ENCODE data around the gene PLEKHA7.

Gene PLEKHA7

GRCh38 chr11:16899708-16900303, 114.4 kb downstream of the PLEKHA7 start:
- no peak overlapping the region for H3K27ac ChIP-seq
- peaks cover 0 to 8% (median 4%) of the 10 kb centered on the region in 4 donors for H3K4me1 ChIP-seq
- no peak for DNase-seq
- intact Hi-C loops (cut with DNase I; ENCODE audit: low total_unique reads): no loop called here
- no peaks in the 10 kb centered on the region for H3K9me3 ChIP-seq
- no peaks in the 10 kb centered on the region for H3K27me3 ChIP-seq
- no peaks in the 10 kb centered on the region for H3K36me3 ChIP-seq
- TF ChIP-seq, protein P1, sequence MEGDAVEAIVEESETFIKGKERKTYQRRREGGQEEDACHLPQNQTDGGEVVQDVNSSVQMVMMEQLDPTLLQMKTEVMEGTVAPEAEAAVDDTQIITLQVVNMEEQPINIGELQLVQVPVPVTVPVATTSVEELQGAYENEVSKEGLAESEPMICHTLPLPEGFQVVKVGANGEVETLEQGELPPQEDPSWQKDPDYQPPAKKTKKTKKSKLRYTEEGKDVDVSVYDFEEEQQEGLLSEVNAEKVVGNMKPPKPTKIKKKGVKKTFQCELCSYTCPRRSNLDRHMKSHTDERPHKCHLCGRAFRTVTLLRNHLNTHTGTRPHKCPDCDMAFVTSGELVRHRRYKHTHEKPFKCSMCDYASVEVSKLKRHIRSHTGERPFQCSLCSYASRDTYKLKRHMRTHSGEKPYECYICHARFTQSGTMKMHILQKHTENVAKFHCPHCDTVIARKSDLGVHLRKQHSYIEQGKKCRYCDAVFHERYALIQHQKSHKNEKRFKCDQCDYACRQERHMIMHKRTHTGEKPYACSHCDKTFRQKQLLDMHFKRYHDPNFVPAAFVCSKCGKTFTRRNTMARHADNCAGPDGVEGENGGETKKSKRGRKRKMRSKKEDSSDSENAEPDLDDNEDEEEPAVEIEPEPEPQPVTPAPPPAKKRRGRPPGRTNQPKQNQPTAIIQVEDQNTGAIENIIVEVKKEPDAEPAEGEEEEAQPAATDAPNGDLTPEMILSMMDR (IDR thresholded peaks at IDR 0.05): no peak
- H3K4me3 ChIP-seq: no peak overlapping the region

DNA sequence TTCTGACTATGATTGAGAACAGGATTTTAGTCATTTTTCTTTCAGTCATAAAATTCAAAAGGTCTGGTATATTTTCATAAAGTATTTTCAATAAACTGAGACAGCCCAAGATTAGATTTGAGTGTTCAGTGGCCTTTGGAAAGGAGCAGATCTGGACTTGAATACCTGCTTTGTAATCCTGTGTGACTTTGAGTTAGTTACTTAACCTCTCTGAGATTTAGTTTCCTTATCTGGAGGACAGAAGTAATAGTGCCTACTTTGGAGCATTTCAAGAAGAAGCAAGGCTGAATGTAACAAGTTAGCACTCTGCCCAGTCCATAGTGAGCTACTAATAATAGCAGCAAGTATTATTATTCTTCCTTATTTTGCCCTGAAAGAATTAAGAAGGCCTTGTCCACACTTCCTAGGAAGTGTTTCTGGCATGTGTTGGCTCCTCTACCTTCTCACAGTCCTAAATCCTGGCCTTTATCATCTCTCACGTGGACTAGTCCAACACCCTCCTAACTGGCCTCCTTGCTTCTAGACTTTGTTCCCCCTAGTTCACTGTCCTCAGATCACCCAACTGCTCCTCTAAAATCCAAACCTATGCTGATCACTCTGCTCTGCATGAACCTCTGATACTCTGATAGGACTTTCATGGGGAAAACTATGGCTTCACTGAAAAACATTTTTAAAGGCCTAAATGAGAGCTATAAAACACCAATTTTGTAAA, 115.8 kb downstream of the PLEKHA7 start:
- no peaks in the 10 kb centered on the region for H3K27me3 ChIP-seq
- H3K4me1 ChIP-seq: peaks cover 0 to 8% (median 4%) of the 10 kb centered on the region in 4 donors
- H3K27ac ChIP-seq: no peak overlapping the region
- no peaks in the 10 kb centered on the region for H3K9me3 ChIP-seq
- intact Hi-C loops (cut with DNase I; ENCODE audit: low total_unique reads): no loop called here
- TF ChIP-seq, protein P1 (IDR thresholded peaks at IDR 0.05): no peak
- no peak overlapping the region for H3K4me3 ChIP-seq
- no peak for DNase-seq
- H3K36me3 ChIP-seq: no peaks in the 10 kb centered on the region

DNA sequence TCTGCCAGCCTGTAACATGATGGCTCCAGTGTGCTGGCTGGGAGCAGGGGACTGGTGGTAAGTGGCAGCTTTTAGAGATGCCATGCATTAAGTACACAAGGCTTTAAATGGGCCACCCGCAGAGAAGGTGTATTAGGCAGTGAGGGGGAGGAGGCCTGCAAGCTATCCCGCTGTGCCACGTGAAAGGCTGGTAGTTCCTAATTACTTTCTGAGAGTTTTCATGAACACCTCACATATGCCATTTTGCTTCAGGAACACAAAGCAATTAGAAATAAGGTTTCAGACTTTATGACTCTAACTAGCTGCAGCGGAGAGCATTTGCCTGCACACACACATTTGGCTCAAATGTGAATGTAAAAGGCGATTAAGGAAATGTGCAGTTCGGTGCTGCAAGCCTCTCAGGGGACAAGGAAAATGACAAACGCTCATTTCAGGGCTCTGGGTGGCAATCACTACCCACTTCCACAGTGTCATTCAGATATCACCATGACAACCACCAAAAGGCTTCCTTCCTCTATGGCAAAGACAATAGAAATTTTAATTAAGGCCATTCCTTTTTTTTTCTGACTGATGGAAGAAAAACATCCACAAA, 116.6 kb downstream of the PLEKHA7 start:
- H3K27ac ChIP-seq: no peak overlapping the region
- no peaks in the 10 kb centered on the region for H3K9me3 ChIP-seq
- H3K27me3 ChIP-seq: no peaks in the 10 kb centered on the region
- TF ChIP-seq, protein P1 (IDR thresholded peaks at IDR 0.05): no peak
- peaks cover 0 to 8% (median 4%) of the 10 kb centered on the region in 4 donors for H3K4me1 ChIP-seq
- no peak for DNase-seq
- no peak overlapping the region for H3K4me3 ChIP-seq
- intact Hi-C loops (cut with DNase I; ENCODE audit: low total_unique reads): no loop called here
- H3K36me3 ChIP-seq: no peaks in the 10 kb centered on the region

DNA sequence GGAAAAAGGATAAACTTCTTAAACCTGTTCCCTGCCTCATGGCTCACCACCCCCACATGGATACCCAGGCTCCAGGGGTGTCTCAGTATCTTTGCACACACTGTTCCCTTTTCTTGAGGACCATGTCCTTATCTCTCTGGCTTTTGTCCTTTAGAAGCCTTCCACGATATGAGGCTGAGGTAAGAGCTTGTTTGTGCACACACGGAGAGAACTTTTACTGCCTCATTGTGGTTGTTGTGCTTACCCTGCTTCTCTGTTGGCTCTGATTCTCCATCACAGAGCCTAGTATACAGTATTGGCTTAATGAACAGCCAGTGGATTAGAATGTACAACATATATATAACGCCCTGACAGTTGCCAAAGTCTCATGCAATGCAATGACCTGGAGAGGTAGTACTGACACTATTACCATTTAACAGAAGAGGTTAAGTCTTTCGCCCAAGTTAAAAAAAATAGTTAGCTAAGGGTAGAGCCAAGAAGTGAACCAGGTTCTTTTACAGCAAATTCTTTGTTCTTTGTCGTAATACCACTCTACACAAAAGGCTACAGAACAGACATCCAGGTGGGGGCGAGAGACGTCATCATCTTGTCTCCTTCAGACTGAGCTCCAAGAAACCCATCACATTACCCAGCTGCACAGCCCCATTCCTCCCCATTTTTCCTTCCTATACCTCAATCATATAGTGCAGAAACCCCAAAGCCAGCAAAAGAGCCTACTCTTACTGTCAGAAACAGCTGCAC, 117.3 kb downstream of the PLEKHA7 start:
- no peak for DNase-seq
- TF ChIP-seq, protein P1 (IDR thresholded peaks at IDR 0.05): no peak
- H3K27ac ChIP-seq: no peak overlapping the region

GRCh38 chr11:16895306-16895705, 118.9 kb downstream of the PLEKHA7 start:
- no peak overlapping the region for H3K27ac ChIP-seq
- DNase-seq: no peak
- TF ChIP-seq, protein P1 (IDR thresholded peaks at IDR 0.05): no peak
- H3K9me3 ChIP-seq: peaks cover 0 to 7% (median 0%) of the 10 kb centered on the region in 3 donors
- H3K4me3 ChIP-seq: no peak overlapping the region
- intact Hi-C loops (cut with DNase I; ENCODE audit: low total_unique reads): no loop called here
- H3K36me3 ChIP-seq: no peaks in the 10 kb centered on the region
- peaks cover 0 to 8% (median 4%) of the 10 kb centered on the region in 4 donors for H3K4me1 ChIP-seq
- no peaks in the 10 kb centered on the region for H3K27me3 ChIP-seq

More for the DNA sequence above, 117.3 kb downstream of the PLEKHA7 start:
- Histone ChIP-seq H3K27me3 (no peaks in the 10 kb centered on the region), H3K4me3 (no peak overlapping the region), H3K4me1 (peaks cover 0 to 8% (median 4%) of the 10 kb centered on the region in 4 donors), H3K9me3 (no peaks in the 10 kb centered on the region), H3K36me3 (no peaks in the 10 kb centered on the region)
- intact Hi-C loops (cut with DNase I; ENCODE audit: low total_unique reads): no loop called here

Data from tibial artery (tissue), 4 donors.